Measurements from ENCODE around the gene NLE1.

- TF ChIP-seq CTCF (IDR thresholded peaks at IDR 0.05) (peak; percentile 8), EZH2 (IDR thresholded peaks at IDR 0.05; ENCODE audit: borderline replicate concordance, insufficient read depth, low read depth, low read length, poor library complexity, severe bottlenecking) (no peak)
Measured at GRCh38 chr17:35174835-35175334, 32.8 kb upstream of the NLE1 start.

All from B cell (primary cell).